SH-SY5Y (cell line): ENCODE results near the gene GRAMD2B.

Experiments used
- GATA2 ChIP-seq: IDR thresholded peaks from 2 replicates; pipeline ENCODE4 v1.6.1; 2011; ENCODE audit warnings: mild to moderate bottlenecking, low read depth, low read length
- GATA3 ChIP-seq: IDR thresholded peaks from 2 replicates; pipeline ENCODE4 v1.6.1; 2011; ENCODE audit warnings: low read depth, mild to moderate bottlenecking, low read length, moderate library complexity

DNA sequence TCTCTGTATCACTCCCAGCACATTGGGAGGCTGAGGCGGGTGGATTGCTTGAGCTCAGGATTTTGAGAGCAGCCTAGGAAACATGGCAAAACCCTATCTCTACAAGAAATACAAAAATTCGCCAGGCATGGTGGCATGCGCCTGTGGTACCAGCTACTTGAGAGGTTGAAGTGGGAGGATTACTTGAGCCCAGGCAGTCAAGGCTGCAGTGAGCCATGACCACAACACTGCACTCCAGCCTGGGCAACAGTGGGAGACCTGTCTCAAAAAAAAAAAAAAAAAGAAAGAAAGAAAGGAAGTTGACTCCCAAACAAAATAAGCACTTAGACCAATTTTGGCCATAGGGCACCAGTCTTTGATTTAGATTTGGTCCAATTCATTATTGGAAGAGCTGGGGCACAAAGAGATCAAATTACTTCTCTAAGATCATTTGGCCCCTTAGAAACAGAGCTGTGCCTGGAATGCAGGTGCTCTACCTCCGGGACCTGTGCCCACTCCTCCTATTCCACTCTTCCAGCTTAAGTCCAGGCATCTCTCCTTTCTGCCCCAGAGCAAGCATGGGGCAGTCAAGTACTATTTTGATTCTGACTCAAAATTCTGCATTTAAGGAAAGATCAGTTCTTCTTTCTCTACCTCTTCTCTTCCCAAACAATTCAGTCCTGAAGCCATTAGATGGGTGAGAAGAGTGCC lies 112.8 kb downstream of the GRAMD2B start:
- TF ChIP-seq GATA2 (no peak), GATA3 (no peak)
